ENCODE data around the gene PP2D1.

DNA sequence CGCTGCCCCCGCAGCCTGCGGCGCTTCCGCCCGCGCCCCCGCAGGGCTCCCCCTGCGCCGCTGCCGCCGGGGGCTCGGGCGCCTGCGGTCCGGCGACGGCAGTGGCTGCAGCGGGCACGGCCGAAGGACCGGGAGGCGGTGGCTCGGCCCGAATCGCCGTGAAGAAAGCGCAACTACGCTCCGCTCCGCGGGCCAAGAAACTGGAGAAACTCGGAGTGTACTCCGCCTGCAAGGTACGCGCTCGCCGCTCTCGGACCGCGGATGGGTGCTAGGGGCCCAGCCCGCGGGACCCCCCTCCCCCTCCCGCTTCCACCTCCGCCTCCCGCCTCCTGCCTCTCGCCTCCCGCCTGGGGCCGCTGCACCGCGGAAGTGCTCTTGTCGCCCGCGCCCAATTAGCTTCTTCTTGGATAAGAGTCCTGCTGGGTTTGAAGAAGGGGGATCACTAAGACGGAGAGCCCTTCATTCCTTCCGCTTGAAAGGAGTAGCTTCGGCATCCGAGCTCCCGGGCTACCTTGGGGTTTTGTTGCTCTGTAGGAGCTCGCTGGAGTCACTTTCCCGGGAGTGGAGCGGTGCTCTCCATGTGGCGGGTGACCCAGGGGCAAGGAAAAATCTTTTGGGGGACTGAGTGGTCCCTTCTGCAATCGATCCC, 28.6 kb upstream of the PP2D1 start:
- TF ChIP-seq YY1 (IDR thresholded peaks at IDR 0.05; ENCODE audit: insufficient read depth, insufficient read length) (no peak), ZNF274 (IDR thresholded peaks at IDR 0.05; ENCODE audit: low read depth, low read length) (no peak)

All from NT2/D1 (cell line).